ENCODE measurements around the gene DUSP2.

Gene DUSP2

DNA sequence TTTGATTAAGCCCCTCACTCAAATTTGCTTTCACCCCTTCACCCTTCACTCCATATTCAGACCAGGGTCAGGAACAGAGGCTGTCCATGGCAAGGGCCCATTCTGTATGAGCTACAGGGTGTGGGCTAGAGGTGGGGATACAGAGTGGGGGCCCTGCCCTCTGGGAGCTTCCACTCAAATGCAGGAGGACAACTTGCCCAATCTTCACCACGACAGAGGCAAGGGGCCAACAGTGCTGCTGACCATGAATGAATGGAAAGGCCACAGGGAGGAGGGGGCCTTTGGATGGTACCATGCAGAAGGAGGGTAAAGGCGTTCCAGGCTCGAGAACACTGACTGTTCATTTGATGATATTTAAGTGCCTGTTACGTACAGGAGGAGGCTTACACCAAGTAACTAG, 51.7 kb downstream of the DUSP2 start:
- CTCF ChIA-PET, result no interaction called here
- TF ChIP-seq FOXM1 (IDR thresholded peaks at IDR 0.05; ENCODE audit: borderline replicate concordance), result no peak
- no peak for TF ChIP-seq SP1 (IDR thresholded peaks at IDR 0.05)
- POLR2A ChIA-PET, result no interaction called here
- DNase-seq (ENCODE audit: extremely low spot score), result no peak

Measured in HEK293T (cell line).